Stimulated activated naive CD4-positive, alpha-beta T cell treated with Interleukin-2 at 50 U/mL for 16 hours (primary cell): ENCODE data around the gene HPSE2.
"Not testable (repeated sequence)": the region's sequence is repeated elsewhere in the genome, so short reads cannot be mapped to it uniquely, and the experiment has no call there.

Source experiments
- DNase-seq: peaks from one replicate; lab custom pipeline; 2025; lab: John Stamatoyannopoulos, UW

HPSE2 gene

GRCh38 chr10:99235658-99236626 is at the start of gene HPSE2:
Gene HPSE2 (minus strand): TSS chr10:99235852.
- no peak for DNase-seq

GRCh38 chr10:99280472-99280871 is 44.8 kb upstream of the HPSE2 start:
- no peak for DNase-seq

- DNase-seq, result no peak
Observed at GRCh38 chr10:99279626-99280111, 44.0 kb upstream of the HPSE2 start.

GRCh38 chr10:99276848-99277486 is 41.3 kb upstream of the HPSE2 start:
- no peak for DNase-seq

GRCh38 chr10:99266383-99266782 is 30.7 kb upstream of the HPSE2 start:
- DNase-seq, result no peak

- DNase-seq, result no peak
Observed at GRCh38 chr10:99248824-99249223, 13.2 kb upstream of the HPSE2 start.

- DNase-seq, result not testable (repeated sequence)
Observed at GRCh38 chr10:99247893-99248292, 12.2 kb upstream of the HPSE2 start.

- DNase-seq, result no peak
Observed at GRCh38 chr10:99236627-99237309, 1.1 kb upstream of the HPSE2 start.

- no peak for DNase-seq
Observed at GRCh38 chr10:99234791-99235657, 628 bp downstream of the HPSE2 start.

- DNase-seq, result no peak
Observed at GRCh38 chr10:99234041-99234790, 1.4 kb downstream of the HPSE2 start.

- DNase-seq, result no peak
Observed at GRCh38 chr10:99233689-99234037, 2.0 kb downstream of the HPSE2 start.

- no peak for DNase-seq
Observed at GRCh38 chr10:99233000-99233688, 2.5 kb downstream of the HPSE2 start.

GRCh38 chr10:99232360-99232999 is 3.2 kb downstream of the HPSE2 start:
- no peak for DNase-seq

GRCh38 chr10:99224766-99225165 is 10.9 kb downstream of the HPSE2 start:
- DNase-seq, result no peak

- DNase-seq, result no peak
Observed at GRCh38 chr10:99207340-99207739, 28.3 kb downstream of the HPSE2 start.

- DNase-seq, result no peak
Observed at GRCh38 chr10:99203310-99203709, 32.3 kb downstream of the HPSE2 start.

GRCh38 chr10:99172950-99173349 is 62.7 kb downstream of the HPSE2 start:
- DNase-seq, result no peak

GRCh38 chr10:99172128-99172738 is 63.4 kb downstream of the HPSE2 start:
- DNase-seq, result no peak

- DNase-seq, result no peak
Observed at GRCh38 chr10:99170116-99170675, 65.5 kb downstream of the HPSE2 start.
